Rectal smooth muscle tissue (tissue), 1 donor: ENCODE data around the gene DLGAP1.

Source experiments
- H3K27ac ChIP-seq: one replicate; pipeline ENCODE4 v1.7.0; 2013; ENCODE audit warnings: low read depth, low read length, inconsistent platforms
- H3K27me3 ChIP-seq: one replicate; pipeline ENCODE4 v1.7.0; 2013; ENCODE audit warnings: low read length; ENCODE audit not compliant: control insufficient read depth, insufficient read depth
- H3K36me3 ChIP-seq: one replicate; pipeline ENCODE4 v1.7.0; 2013; ENCODE audit warnings: low read length; ENCODE audit not compliant: control insufficient read depth, insufficient read depth
- H3K4me1 ChIP-seq: one replicate; pipeline ENCODE4 v1.7.0; 2013; ENCODE audit warnings: low read length; ENCODE audit not compliant: control insufficient read depth, insufficient read depth
- H3K4me3 ChIP-seq: one replicate; pipeline ENCODE4 v1.7.0; 2013; ENCODE audit warnings: low read length
- H3K9ac ChIP-seq: one replicate; pipeline ENCODE4 v1.7.0; 2013; ENCODE audit warnings: low read length

Gene DLGAP1

GRCh38 chr18:3790703-3791102 lies 664.4 kb downstream of the DLGAP1 start:
- H3K27ac ChIP-seq = no peak overlapping the region

GRCh38 chr18:3789525-3789924 lies 665.6 kb downstream of the DLGAP1 start:
- H3K27me3 ChIP-seq = no peaks in the 10 kb centered on the region

More at GRCh38 chr18:3790703-3791102, 664.4 kb downstream of the DLGAP1 start:
- Histone ChIP-seq H3K4me1 (no peaks in the 10 kb centered on the region), H3K9ac (no peak overlapping the region), H3K4me3 (no peak overlapping the region), H3K27me3 (no peaks in the 10 kb centered on the region), H3K36me3 (no peaks in the 10 kb centered on the region)

GRCh38 chr18:3784949-3785348 lies 670.2 kb downstream of the DLGAP1 start:
- no peaks in the 10 kb centered on the region for H3K27me3 ChIP-seq

More at GRCh38 chr18:3789525-3789924, 665.6 kb downstream of the DLGAP1 start:
- H3K36me3 ChIP-seq = no peaks in the 10 kb centered on the region
- no peaks in the 10 kb centered on the region for H3K4me1 ChIP-seq
- H3K9ac ChIP-seq = no peak overlapping the region
- no peak overlapping the region for H3K4me3 ChIP-seq
- no peak overlapping the region for H3K27ac ChIP-seq

GRCh38 chr18:3782901-3783300 lies 672.2 kb downstream of the DLGAP1 start:
- Histone ChIP-seq H3K4me3 (no peak overlapping the region), H3K27ac (no peak overlapping the region), H3K9ac (no peak overlapping the region), H3K36me3 (no peaks in the 10 kb centered on the region), H3K27me3 (no peaks in the 10 kb centered on the region), H3K4me1 (no peaks in the 10 kb centered on the region)

More at GRCh38 chr18:3784949-3785348, 670.2 kb downstream of the DLGAP1 start:
- H3K4me3 ChIP-seq = no peak overlapping the region
- H3K36me3 ChIP-seq = no peaks in the 10 kb centered on the region
- no peak overlapping the region for H3K27ac ChIP-seq
- no peak overlapping the region for H3K9ac ChIP-seq
- no peaks in the 10 kb centered on the region for H3K4me1 ChIP-seq

GRCh38 chr18:3777719-3778118 lies 677.4 kb downstream of the DLGAP1 start:
- Histone ChIP-seq H3K9ac (no peak overlapping the region), H3K27me3 (no peaks in the 10 kb centered on the region), H3K27ac (no peak overlapping the region), H3K36me3 (no peaks in the 10 kb centered on the region), H3K4me3 (no peak overlapping the region), H3K4me1 (no peaks in the 10 kb centered on the region)

- no peaks in the 10 kb centered on the region for H3K36me3 ChIP-seq
- H3K4me1 ChIP-seq = no peaks in the 10 kb centered on the region
- no peaks in the 10 kb centered on the region for H3K27me3 ChIP-seq
- H3K27ac ChIP-seq = no peak overlapping the region
- no peak overlapping the region for H3K9ac ChIP-seq
- H3K4me3 ChIP-seq = no peak overlapping the region
Measured at GRCh38 chr18:3777122-3777521, 678.0 kb downstream of the DLGAP1 start.

- Histone ChIP-seq H3K27me3 (no peaks in the 10 kb centered on the region), H3K4me1 (no peaks in the 10 kb centered on the region), H3K4me3 (no peak overlapping the region), H3K36me3 (no peaks in the 10 kb centered on the region), H3K9ac (no peak overlapping the region), H3K27ac (no peak overlapping the region)
Measured at GRCh38 chr18:3775996-3776395, 679.1 kb downstream of the DLGAP1 start.

GRCh38 chr18:3773303-3773702 lies 681.8 kb downstream of the DLGAP1 start:
- Histone ChIP-seq H3K4me1 (no peaks in the 10 kb centered on the region), H3K36me3 (no peaks in the 10 kb centered on the region), H3K27ac (no peak overlapping the region), H3K27me3 (no peaks in the 10 kb centered on the region), H3K9ac (no peak overlapping the region), H3K4me3 (no peak overlapping the region)

GRCh38 chr18:3771121-3771971 lies 683.8 kb downstream of the DLGAP1 start:
- peak overlapping the region; percentile 45 for H3K4me3 ChIP-seq
- H3K27ac ChIP-seq = no peak overlapping the region
- no peak overlapping the region for H3K9ac ChIP-seq

GRCh38 chr18:3761266-3761665 lies 693.8 kb downstream of the DLGAP1 start:
- Histone ChIP-seq H3K36me3 (no peaks in the 10 kb centered on the region), H3K27ac (no peak overlapping the region), H3K27me3 (no peaks in the 10 kb centered on the region), H3K4me3 (no peak overlapping the region), H3K4me1 (no peaks in the 10 kb centered on the region), H3K9ac (no peak overlapping the region)

More at GRCh38 chr18:3771121-3771971, 683.8 kb downstream of the DLGAP1 start:
- H3K4me1 ChIP-seq = no peaks in the 10 kb centered on the region
- no peaks in the 10 kb centered on the region for H3K36me3 ChIP-seq
- H3K27me3 ChIP-seq = no peaks in the 10 kb centered on the region

- H3K4me3 ChIP-seq = no peak overlapping the region
- no peak overlapping the region for H3K27ac ChIP-seq
Measured at GRCh38 chr18:3760741-3761140, 694.4 kb downstream of the DLGAP1 start.

GRCh38 chr18:3759099-3759498 lies 696.0 kb downstream of the DLGAP1 start:
- Histone ChIP-seq H3K27me3 (no peaks in the 10 kb centered on the region), H3K9ac (no peak overlapping the region), H3K36me3 (no peaks in the 10 kb centered on the region)

More at GRCh38 chr18:3760741-3761140, 694.4 kb downstream of the DLGAP1 start:
- H3K9ac ChIP-seq = no peak overlapping the region
- H3K36me3 ChIP-seq = no peaks in the 10 kb centered on the region
- no peaks in the 10 kb centered on the region for H3K4me1 ChIP-seq
- H3K27me3 ChIP-seq = no peaks in the 10 kb centered on the region

GRCh38 chr18:3758531-3758930 lies 696.6 kb downstream of the DLGAP1 start:
- H3K27me3 ChIP-seq = no peaks in the 10 kb centered on the region
- H3K4me1 ChIP-seq = no peaks in the 10 kb centered on the region
- H3K36me3 ChIP-seq = no peaks in the 10 kb centered on the region
- no peak overlapping the region for H3K4me3 ChIP-seq
- H3K27ac ChIP-seq = no peak overlapping the region
- H3K9ac ChIP-seq = no peak overlapping the region

More at GRCh38 chr18:3759099-3759498, 696.0 kb downstream of the DLGAP1 start:
- H3K4me1 ChIP-seq = no peaks in the 10 kb centered on the region
- no peak overlapping the region for H3K27ac ChIP-seq
- H3K4me3 ChIP-seq = no peak overlapping the region
